ENCODE measurements around the gene DNAH7. TPM values are rescaled to one million over a fixed set of nuclear protein-coding genes. Genes with fewer than 3 reads are reported as not detected.

The DNAH7 gene
- total RNA-seq, 4 donors from 2014 or later = 1.6 to 5.0 (median 3.0) TPM

GRCh38 chr2:195722075-195722474 lies 346.6 kb downstream of the DNAH7 start:
- TF ChIP-seq POLR2A (IDR thresholded peaks at IDR 0.05) = no peak
- TF ChIP-seq CTCF (IDR thresholded peaks at IDR 0.05) = no peak
- TF ChIP-seq EP300 (IDR thresholded peaks at IDR 0.05) = no peak
- Histone ChIP-seq H3K36me3 (peaks cover 0 to 63% (median 0%) of the 10 kb centered on the region in 3 donors), H3K27me3 (no peaks in the 10 kb centered on the region), H3K27ac (no peak overlapping the region), H3K4me1 (no peaks in the 10 kb centered on the region), H3K4me3 (no peak overlapping the region), H3K9me3 (no peaks in the 10 kb centered on the region)
- no peak for DNase-seq (ENCODE audit: low spot score in 2 of 2)
- 100% methylated on average over 1 of the region's 1 CpG for WGBS, 2 donors

GRCh38 chr2:195721042-195721441 lies 347.6 kb downstream of the DNAH7 start:
- 96 to 98% methylated on average over 2 of the region's 2 CpGs for WGBS, 2 donors
- no peaks in the 10 kb centered on the region for H3K27me3 ChIP-seq
- no peaks in the 10 kb centered on the region for H3K4me1 ChIP-seq
- no peak overlapping the region for H3K4me3 ChIP-seq
- peaks cover 0 to 73% (median 0%) of the 10 kb centered on the region in 3 donors for H3K36me3 ChIP-seq
- no peak for TF ChIP-seq CTCF (IDR thresholded peaks at IDR 0.05)
- no peak for TF ChIP-seq EP300 (IDR thresholded peaks at IDR 0.05)
- DNase-seq (ENCODE audit: low spot score in 2 of 2) = no peak
- H3K27ac ChIP-seq = no peak overlapping the region
- H3K9me3 ChIP-seq = no peaks in the 10 kb centered on the region

- WGBS, 2 donors = 95 to 96% methylated on average over 4 of the region's 4 CpGs
- TF ChIP-seq POLR2A (IDR thresholded peaks at IDR 0.05) = no peak
- no peak for TF ChIP-seq EP300 (IDR thresholded peaks at IDR 0.05)
- no peak for TF ChIP-seq CTCF (IDR thresholded peaks at IDR 0.05)
- DNase-seq (ENCODE audit: low spot score in 2 of 2) = no peak
- Histone ChIP-seq H3K9me3 (no peaks in the 10 kb centered on the region), H3K4me3 (no peak overlapping the region), H3K4me1 (no peaks in the 10 kb centered on the region), H3K36me3 (peaks cover 0 to 86% (median 0%) of the 10 kb centered on the region in 3 donors), H3K27ac (no peak overlapping the region), H3K27me3 (no peaks in the 10 kb centered on the region)
Observed at GRCh38 chr2:195716466-195716865, 352.2 kb downstream of the DNAH7 start.

- TF ChIP-seq CTCF (IDR thresholded peaks at IDR 0.05) = no peak
- TF ChIP-seq POLR2A (IDR thresholded peaks at IDR 0.05) = no peak
- no peak for TF ChIP-seq EP300 (IDR thresholded peaks at IDR 0.05)
- H3K9me3 ChIP-seq = no peaks in the 10 kb centered on the region
- peaks cover 0 to 61% (median 0%) of the 10 kb centered on the region in 3 donors for H3K36me3 ChIP-seq
- no peaks in the 10 kb centered on the region for H3K4me1 ChIP-seq
- no peak overlapping the region for H3K27ac ChIP-seq
- no peak overlapping the region for H3K4me3 ChIP-seq
- H3K27me3 ChIP-seq = no peaks in the 10 kb centered on the region
- no peak for DNase-seq (ENCODE audit: low spot score in 2 of 2)
Observed at GRCh38 chr2:195711478-195711877, 357.2 kb downstream of the DNAH7 start.

- TF ChIP-seq CTCF (IDR thresholded peaks at IDR 0.05) (no peak), EP300 (IDR thresholded peaks at IDR 0.05) (no peak), POLR2A (IDR thresholded peaks at IDR 0.05) (no peak)
- Histone ChIP-seq H3K9me3 (no peaks in the 10 kb centered on the region), H3K27ac (no peak overlapping the region), H3K4me1 (no peaks in the 10 kb centered on the region), H3K36me3 (peaks cover 0 to 50% (median 0%) of the 10 kb centered on the region in 3 donors), H3K4me3 (no peak overlapping the region), H3K27me3 (no peaks in the 10 kb centered on the region)
- DNase-seq (ENCODE audit: low spot score in 2 of 2) = no peak
- WGBS, 2 donors = 87 to 89% methylated on average over 2 of the region's 2 CpGs
Observed at GRCh38 chr2:195709901-195710806, 358.5 kb downstream of the DNAH7 start.

Measured in tibial nerve (tissue), 4 donors.